Hepatocyte (in vitro differentiated cells): Measurements from ENCODE around the gene USP50.

Experiments used
- EZH2 ChIP-seq: fragments of 200-600 bp; sonication (generic); IDR thresholded peaks from 2 replicates; pipeline ENCODE4 v1.6.1; 2016; ENCODE audit warnings: antibody characterized with exemption, mild to moderate bottlenecking, borderline replicate concordance
- TF ChIP-seq, protein P1 (sequence below): fragments of 200-600 bp; sonication (generic); IDR thresholded peaks from 2 replicates; pipeline ENCODE4 v1.5.1; 2016; ENCODE audit warnings: antibody characterized with exemption, mild to moderate bottlenecking; ENCODE audit not compliant: poor library complexity

DNA sequence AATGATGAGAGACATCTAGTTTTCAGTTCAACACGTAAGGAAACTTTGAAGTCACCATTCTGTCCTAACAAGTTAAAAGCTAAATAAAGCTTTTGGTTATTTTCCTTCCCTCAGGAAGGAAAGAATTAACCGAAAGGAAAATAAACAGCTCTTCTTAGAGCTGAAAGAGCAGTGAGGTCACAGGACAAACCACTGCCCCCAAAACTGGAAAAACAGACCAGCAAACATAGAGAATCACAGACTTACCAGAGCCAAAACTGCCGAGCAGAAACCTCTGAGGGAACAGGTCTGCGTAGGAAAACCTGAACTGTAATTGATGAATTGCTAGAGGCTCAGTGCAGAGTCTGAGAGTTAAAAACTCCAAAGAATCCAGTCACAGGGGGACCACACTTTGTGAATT is 14.7 kb downstream of the USP50 start:
- TF ChIP-seq, protein P1, sequence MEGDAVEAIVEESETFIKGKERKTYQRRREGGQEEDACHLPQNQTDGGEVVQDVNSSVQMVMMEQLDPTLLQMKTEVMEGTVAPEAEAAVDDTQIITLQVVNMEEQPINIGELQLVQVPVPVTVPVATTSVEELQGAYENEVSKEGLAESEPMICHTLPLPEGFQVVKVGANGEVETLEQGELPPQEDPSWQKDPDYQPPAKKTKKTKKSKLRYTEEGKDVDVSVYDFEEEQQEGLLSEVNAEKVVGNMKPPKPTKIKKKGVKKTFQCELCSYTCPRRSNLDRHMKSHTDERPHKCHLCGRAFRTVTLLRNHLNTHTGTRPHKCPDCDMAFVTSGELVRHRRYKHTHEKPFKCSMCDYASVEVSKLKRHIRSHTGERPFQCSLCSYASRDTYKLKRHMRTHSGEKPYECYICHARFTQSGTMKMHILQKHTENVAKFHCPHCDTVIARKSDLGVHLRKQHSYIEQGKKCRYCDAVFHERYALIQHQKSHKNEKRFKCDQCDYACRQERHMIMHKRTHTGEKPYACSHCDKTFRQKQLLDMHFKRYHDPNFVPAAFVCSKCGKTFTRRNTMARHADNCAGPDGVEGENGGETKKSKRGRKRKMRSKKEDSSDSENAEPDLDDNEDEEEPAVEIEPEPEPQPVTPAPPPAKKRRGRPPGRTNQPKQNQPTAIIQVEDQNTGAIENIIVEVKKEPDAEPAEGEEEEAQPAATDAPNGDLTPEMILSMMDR: no peak
- TF ChIP-seq EZH2: no peak
